HPDE6-E6E7 (cell line): Measurements from ENCODE around the gene C12orf57.

Experiments
- DNase-seq: peaks from one replicate; pipeline ENCODE4 v3.0.0; 2011; ENCODE audit warnings: missing footprints; ENCODE audit errors: extremely low spot score

C12orf57 gene

DNA sequence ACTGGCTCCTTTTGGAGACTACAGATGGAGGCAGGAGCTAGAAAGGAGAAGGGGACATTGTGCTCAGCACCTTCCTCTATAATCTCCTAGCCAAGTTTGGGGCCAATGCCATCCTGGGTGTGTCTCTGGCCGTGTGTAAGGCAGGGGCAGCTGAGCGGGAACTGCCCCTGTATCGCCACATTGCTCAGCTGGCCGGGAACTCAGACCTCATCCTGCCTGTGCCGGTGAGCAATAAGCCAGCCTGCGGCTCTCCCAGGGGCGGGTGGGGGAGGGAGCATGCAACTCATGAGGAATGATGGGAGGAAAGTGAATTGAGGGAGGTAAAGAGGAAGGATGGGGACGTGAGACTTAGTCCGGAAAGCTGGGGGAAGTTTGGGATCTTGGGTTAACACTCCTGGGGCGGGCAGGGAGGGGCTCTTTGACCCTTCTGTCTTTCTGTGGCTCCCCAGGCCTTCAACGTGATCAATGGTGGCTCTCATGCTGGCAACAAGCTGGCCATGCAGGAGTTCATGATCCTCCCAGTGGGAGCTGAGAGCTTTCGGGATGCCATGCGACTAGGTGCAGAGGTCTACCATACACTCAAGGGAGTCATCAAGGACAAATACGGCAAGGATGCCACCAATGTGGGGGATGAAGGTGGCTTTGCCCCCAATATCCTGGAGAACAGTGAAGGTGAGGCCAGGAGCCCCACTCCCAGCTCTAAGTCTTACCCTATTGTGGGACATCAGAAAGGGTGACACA, 26.2 kb upstream of the C12orf57 start:
- no peak for DNase-seq

DNA sequence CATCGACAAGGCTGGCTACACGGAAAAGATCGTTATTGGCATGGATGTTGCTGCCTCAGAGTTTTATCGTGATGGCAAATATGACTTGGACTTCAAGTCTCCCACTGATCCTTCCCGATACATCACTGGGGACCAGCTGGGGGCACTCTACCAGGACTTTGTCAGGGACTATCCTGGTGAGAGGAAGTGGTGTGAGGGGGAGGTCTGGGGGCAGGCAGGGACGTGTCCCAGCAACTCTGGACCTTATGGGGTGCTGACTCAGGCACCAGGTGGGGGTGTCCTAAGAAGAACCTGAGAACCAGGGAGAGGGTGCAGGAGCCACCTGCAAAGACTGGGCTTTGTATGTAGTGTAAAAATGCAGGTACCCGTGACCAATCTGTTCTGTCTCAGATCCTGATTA, 24.2 kb upstream of the C12orf57 start:
- peak; percentile 58 for DNase-seq

- DNase-seq: no peak
These were observed 22.3 kb upstream of the C12orf57 start for GRCh38 chr12:6921539-6921938.

- no peak for DNase-seq
These were observed 21.6 kb upstream of the C12orf57 start for GRCh38 chr12:6921996-6922946.

DNA sequence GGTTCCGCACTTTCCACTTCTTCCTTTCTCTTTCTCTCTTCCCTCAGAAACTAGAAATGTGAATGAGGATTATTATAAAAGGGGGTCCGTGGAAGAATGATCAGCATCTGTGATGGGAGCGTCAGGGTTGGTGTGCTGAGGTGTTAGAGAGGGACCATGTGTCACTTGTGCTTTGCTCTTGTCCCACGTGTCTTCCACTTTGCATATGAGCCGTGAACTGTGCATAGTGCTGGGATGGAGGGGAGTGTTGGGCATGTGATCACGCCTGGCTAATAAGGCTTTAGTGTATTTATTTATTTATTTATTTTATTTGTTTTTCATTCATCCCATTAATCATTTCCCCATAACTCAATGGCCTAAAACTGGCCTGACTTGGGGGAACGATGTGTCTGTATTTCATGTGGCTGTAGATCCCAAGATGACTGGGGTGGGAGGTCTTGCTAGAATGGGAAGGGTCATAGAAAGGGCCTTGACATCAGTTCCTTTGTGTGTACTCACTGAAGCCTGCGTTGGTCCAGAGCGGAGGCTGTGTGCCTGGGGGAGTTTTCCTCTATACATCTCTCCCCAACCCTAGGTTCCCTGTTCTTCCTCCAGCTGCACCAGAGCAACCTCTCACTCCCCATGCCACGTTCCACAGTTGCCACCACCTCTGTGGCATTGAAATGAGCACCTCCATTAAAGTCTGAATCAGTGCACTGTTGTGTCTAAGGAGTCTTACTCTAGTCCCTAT, 20.7 kb upstream of the C12orf57 start:
- DNase-seq: no peak

DNA sequence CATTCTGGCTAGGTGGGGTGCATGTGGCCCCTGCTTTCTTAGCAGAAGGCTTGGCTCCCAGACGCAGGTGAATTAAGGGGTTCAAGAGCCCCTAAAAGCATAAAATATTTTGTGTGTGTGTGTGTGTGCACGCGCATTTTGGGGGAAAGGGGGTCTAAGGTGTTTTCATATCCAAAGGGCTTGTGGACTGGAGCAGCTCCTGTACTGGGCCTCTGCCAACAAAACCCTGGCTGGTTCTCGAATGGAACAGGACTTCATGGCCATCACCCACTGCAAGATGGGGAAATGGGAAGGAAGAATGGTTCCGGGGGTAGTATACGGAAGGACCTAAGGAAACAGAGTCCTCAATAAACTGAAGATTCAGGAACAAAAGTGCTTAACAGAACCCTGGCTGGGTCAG, 20.0 kb upstream of the C12orf57 start:
- no peak for DNase-seq

- DNase-seq: no peak
These were observed 18.6 kb upstream of the C12orf57 start for GRCh38 chr12:6925239-6925539.

GRCh38 chr12:6925540-6926279, 18.1 kb upstream of the C12orf57 start:
- DNase-seq: no peak

GRCh38 chr12:6927379-6928021, 16.3 kb upstream of the C12orf57 start, which contains the start of gene ATN1:
Gene ATN1 (plus strand): TSS chr12:6927959. CDS start chr12:6934002, 6,043 bp downstream.
- no peak for DNase-seq

- DNase-seq: no peak
These were observed 15.7 kb upstream of the C12orf57 start for GRCh38 chr12:6928022-6928702.

DNA sequence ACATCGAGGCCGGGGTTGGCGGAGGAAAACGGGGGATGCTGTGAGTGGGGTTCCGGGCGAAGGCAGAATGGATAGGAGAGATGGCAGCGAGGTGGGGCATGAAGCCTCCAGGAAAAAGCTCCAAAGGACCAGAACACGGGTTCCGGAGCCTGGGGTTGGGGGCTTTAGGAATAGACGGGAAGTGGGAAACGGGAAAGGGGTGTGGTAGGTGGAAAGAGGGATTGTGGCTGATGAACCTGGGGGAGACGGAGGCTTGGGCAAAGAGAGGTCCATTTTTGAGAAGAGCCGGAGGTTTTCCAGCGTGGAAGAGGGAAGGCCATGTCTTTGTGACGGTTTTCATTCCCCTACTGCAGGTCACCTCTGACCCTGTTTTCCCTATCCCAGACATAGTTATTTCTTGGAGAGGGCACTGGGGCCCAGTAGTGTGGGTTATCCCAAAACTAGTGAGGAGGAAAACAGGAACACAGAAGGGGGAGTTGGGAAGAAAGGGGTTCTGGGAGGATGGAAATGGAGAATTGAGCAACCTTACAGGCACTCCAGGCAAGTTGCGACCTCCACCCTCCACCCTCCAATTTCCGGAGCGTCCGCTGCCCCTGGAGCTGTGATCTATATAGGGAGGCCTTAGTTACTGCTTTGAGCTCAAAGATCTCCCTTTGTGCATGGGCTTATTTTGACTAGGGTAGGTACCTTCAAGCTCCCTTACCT, 15.0 kb upstream of the C12orf57 start:
- no peak for DNase-seq

GRCh38 chr12:6929466-6930452, 14.1 kb upstream of the C12orf57 start:
- DNase-seq: no peak

DNA sequence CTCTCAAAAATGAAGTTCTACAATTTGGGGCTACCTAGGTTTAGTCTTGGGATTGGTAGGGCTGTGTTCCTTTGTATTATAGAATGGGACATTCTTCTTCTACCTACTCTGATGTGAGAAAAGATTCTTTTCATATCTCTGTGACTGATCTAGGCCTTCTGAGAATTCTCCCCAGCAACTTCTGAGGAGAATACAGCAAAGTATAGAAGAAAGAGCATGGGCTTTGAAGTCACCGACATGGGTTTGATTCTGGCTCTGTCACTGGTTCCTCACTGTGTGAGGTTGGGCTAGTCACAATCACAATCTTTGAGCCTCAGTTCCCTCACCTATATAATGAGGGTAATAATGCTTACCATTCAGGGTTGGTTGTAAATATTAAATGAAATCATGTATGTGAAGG, 11.1 kb upstream of the C12orf57 start:
- DNase-seq: no peak

GRCh38 chr12:6934110-6934509, 9.7 kb upstream of the C12orf57 start:
- no peak for DNase-seq

DNA sequence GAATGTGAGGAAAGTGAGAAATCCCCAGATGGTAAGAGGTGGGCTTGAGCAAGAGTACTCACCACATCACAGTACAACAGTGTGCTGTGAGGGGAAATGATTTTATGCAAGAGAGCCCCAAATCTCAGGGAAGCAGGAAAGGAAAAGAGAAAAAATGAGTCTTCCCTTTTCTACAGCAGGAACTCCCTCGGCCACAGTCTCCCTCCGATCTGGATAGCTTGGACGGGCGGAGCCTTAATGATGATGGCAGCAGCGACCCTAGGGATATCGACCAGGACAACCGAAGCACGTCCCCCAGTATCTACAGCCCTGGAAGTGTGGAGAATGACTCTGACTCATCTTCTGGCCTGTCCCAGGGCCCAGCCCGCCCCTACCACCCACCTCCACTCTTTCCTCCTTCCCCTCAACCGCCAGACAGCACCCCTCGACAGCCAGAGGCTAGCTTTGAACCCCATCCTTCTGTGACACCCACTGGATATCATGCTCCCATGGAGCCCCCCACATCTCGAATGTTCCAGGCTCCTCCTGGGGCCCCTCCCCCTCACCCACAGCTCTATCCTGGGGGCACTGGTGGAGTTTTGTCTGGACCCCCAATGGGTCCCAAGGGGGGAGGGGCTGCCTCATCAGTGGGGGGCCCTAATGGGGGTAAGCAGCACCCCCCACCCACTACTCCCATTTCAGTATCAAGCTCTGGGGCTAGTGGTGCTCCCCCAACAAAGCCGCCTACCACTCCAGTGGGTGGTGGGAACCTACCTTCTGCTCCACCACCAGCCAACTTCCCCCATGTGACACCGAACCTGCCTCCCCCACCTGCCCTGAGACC, 8.2 kb upstream of the C12orf57 start:
- no peak for DNase-seq

DNA sequence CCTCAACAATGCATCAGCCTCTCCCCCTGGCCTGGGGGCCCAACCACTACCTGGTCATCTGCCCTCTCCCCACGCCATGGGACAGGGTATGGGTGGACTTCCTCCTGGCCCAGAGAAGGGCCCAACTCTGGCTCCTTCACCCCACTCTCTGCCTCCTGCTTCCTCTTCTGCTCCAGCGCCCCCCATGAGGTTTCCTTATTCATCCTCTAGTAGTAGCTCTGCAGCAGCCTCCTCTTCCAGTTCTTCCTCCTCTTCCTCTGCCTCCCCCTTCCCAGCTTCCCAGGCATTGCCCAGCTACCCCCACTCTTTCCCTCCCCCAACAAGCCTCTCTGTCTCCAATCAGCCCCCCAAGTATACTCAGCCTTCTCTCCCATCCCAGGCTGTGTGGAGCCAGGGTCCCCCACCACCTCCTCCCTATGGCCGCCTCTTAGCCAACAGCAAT, 7.6 kb upstream of the C12orf57 start:
- DNase-seq: no peak

DNA sequence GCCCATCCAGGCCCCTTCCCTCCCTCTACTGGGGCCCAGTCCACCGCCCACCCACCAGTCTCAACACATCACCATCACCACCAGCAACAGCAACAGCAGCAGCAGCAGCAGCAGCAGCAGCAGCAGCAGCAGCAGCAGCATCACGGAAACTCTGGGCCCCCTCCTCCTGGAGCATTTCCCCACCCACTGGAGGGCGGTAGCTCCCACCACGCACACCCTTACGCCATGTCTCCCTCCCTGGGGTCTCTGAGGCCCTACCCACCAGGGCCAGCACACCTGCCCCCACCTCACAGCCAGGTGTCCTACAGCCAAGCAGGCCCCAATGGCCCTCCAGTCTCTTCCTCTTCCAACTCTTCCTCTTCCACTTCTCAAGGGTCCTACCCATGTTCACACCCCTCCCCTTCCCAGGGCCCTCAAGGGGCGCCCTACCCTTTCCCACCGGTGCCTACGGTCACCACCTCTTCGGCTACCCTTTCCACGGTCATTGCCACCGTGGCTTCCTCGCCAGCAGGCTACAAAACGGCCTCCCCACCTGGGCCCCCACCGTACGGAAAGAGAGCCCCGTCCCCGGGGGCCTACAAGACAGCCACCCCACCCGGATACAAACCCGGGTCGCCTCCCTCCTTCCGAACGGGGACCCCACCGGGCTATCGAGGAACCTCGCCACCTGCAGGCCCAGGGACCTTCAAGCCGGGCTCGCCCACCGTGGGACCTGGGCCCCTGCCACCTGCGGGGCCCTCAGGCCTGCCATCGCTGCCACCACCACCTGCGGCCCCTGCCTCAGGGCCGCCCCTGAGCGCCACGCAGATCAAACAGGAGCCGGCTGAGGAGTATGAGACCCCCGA, 7.0 kb upstream of the C12orf57 start:
- no peak for DNase-seq
